Middle frontal gyrus (tissue), 1 donor: ENCODE results near the gene H2BW1.
"Not testable (repeated sequence)": the region's sequence is repeated elsewhere in the genome, so short reads cannot be mapped to it uniquely, and the experiment has no call there.

Experiments
- DNase-seq: peaks from one replicate; pipeline ENCODE4 v3.0.0-alpha.2; 2015; ENCODE audit warnings: low spot score; ENCODE audit errors: extremely low spot score

H2BW1 gene

DNA sequence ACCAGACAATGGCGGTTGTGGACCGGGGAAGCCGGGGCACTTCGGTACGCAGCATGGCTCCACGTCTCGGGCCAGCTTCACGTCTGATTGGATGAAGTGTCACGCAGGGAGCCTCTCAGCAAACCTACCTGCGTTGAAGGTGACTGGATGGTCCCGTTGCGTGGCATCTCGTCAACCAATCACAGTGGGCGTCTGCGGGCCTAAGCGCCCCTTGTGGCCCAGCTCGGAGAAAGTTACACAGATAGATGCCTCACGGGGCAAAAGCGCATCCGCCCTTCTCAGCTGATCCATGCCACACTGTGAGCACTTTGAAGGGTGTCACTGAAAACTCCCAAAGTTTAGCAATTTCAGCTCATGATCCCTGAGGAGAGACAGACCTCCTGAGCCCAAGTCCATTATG is at the start of gene H2BW1:
H2BW1 (minus strand) TSS at position 103 of the 400 bp plus-strand sequence. CDS start 132 bp downstream, outside the sequence.
- no peak for DNase-seq

DNA sequence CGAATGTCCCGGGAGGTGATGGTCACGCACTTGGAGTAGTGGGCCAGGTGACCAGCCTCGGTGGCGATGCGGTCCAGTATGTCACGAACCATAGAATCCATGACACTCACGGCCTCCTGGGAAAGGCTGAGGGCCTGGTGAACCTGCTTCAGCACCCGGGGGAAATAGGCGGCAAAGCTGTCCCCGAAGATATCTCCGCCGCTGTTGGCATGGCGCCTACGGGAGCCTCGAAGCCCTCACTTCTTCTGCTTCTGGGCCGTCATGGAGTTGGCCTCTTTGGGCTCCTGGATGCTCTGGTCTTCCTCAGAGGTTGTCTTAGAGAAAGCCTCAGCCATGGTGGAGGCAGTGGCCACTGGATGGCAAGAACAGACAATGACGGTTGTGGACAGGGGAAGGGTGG is 49.1 kb upstream of the H2BW1 start:
- not testable (repeated sequence) for DNase-seq

- not testable (repeated sequence) for DNase-seq
Observed at GRCh38 chrX:104054956-104055355, 41.4 kb upstream of the H2BW1 start.

GRCh38 chrX:104047171-104047570 is 33.7 kb upstream of the H2BW1 start:
- DNase-seq, result no peak

- DNase-seq, result no peak
Observed at GRCh38 chrX:104045642-104046041, 32.1 kb upstream of the H2BW1 start.

GRCh38 chrX:104041003-104041402 is 27.5 kb upstream of the H2BW1 start:
- no peak for DNase-seq

DNA sequence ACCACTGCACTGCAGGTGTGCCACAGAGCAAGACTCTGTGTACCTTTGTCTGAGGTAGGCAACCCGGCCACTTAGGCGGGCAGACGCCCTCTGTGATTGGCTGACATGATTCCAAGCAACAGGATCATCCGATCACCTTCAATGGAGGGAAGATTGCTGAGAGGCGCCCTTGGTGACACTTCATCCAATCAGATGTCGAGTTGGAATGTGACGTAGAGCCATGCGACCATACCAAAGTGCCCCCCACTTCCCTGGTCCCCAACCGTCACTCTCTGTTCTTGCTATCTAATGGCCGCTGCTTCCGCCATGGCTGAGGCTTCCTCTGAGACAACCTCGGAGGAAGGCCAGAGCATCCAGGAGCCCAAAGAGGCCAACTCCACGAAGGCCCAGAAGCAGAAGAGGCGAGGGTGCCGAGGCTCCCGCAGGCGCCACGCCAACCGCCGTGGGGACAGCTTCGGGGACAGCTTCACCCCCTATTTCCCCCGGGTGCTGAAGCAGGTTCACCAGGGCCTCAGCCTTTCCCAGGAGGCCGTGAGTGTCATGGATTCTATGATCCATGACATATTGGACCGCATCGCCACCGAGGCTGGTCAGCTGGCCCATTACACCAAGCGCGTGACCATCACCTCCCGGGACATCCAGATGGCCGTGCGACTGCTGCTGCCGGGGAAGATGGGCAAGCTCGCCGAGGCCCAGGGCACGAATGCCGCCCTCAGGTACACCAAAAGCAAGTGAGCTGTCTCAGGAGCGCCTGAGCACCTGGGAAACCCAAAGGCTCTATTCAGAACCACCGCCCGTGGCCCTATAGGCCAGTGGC is 26.4 kb upstream of the H2BW1 start, which contains the start of gene H2BW2:
H2BW2 (plus strand) TSS at position 268 of the 817 bp plus-strand sequence; CDS start at position 307, 39 bp downstream.
- DNase-seq, result no peak

GRCh38 chrX:104018126-104018525 is 4.6 kb upstream of the H2BW1 start:
- DNase-seq, result no peak

- not testable (repeated sequence) for DNase-seq
Observed at GRCh38 chrX:104015576-104015975, 2.1 kb upstream of the H2BW1 start.

DNA sequence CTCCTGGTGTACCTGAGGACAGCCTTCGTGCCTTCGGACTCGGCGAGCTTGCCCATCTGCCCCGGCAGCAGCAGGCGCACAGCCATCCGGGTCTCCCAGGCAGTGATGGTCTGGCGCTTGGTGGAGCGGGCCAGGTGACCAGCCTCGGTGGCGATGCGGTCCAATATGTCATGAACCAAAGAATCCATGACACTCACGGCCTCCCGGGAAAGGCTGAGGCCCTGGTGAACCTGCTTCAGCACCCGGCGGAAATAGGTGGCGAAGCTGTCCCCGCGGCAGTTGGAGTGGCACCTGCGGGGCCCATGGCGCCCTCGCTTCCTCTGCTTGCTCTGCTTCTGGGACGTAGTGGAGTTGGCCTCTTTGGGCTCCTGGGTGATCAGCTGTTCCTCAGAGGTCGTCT is 350 bp downstream of the H2BW1 start:
- no peak for DNase-seq

DNA sequence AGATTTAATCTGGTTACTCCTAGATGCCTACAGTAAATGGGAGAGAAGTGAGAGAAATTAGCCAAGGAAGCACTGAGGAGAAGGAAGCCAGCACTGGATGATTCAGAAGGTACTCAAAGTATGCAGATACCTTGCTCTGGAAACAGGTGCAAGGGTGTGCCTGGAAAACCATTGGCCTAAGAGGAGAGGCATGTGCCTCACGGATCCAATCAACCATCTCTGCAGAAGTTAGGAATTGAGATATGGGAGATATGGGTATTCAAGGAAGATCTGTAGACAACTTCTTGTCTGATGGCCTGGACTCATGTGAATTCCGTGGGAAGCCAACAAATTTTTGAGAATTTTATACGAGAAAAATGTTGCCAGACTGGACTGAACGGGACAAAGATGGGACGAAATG is 4.7 kb downstream of the H2BW1 start:
- no peak for DNase-seq

DNA sequence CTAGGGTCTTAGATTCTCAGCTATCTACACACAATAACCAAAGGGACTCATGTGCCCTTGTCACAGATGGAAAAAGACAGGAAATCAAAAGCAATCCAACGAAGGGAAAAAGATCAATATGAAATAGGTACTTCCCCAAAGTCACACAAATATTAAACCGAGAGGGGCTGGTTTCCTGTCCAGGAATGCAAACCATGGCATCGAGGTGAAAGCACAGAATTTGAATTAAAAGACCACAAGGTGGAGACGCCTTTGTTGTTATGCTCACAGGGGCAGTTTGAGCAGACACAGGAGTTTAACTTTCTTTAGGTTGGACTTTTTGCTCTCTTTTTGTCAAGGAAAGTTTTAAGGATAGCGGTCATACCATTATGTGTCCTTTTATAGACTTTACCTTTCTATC is 14.3 kb downstream of the H2BW1 start:
- DNase-seq, result no peak

DNA sequence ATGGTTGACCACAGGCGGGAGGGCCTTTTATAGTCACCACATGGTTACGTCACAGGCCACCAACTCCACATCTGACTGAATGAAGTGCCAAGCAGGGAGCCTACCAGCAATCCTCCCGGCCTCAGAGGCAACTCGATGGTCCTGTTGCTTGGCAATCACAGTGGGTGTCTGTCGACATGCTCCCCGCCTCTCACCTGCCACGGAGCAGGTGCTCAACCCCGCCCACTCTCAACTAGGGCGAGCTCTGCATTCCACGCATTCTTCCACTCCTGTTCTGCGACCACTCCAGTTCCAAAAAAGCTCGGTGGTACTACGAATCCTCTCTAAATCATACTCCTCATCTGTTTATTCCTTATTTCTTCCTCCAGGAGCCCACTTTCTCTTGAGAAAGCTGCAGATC is 30.0 kb downstream of the H2BW1 start:
- not testable (repeated sequence) for DNase-seq

DNA sequence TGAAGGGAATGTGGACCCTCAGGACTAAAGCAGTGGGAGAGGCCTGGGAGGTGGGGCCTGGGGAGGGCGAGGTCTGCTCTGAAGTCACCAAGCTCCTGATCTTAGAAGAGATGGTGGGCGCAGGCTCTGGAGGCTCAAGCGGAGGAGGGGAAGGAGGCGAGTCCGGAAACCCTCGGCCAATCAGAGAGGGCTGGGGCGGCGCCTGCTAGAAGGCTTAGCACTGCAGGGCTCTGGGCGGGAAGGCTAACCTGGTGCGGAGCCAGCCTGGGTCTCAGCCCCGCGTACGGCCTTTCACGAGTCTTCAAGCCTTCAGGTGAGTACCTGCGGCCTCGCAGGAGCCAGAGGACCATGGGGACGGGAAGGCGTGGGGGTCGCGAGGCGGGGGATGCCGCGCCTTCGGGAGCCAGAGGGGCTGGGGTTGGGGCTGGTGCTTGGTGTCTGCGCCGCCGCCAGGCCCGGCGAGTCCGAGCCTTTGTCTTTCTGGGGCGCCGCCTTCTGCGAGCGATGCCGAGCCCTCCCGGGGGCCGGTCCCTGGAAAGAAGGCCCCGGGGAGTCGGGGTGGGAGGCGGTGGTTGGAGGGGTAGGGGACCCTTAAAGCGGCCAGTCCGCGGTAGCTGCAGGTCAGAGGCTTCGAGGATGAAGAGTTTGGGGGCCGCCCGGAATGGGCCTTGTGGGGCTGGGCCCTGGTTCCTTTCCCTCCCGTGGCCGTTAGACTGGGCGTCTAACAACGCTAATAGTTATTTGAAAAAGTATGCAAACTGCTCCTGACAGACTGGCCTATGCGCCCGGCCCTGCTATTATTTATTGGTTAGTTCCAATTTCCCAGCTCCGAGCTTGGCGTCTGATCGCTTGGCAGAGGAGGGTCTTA is 50.9 kb downstream of the H2BW1 start, which contains the start of gene TMSB15B:
TMSB15B (plus strand) TSS at position 217 of the 868 bp plus-strand sequence.
- DNase-seq, result not testable (repeated sequence)
